Measurements from ENCODE around the gene LPP.

The LPP gene

GRCh38 chr3:188516515-188516914, 362.6 kb downstream of the LPP start:
- H3K27me3 Mint-ChIP-seq: no peaks in the 10 kb centered on the region
- H3K4me3 Mint-ChIP-seq: no peak overlapping the region
- peaks cover 4 to 9% of the 10 kb centered on the region in 2 donors for H3K4me1 Mint-ChIP-seq (ENCODE audit: low read depth in 2 of 2)
- H3K9me3 Mint-ChIP-seq: no peaks in the 10 kb centered on the region
- DNase-seq (no peak), ATAC-seq (replicated peaks) (no peak)
- H3K27ac Mint-ChIP-seq: no peak overlapping the region
- no peaks in the 10 kb centered on the region for H3K36me3 Mint-ChIP-seq (ENCODE audit: insufficient read depth)

GRCh38 chr3:188518416-188518815, 364.5 kb downstream of the LPP start:
- no peak overlapping the region for H3K27ac Mint-ChIP-seq
- no peak for DNase-seq

GRCh38 chr3:188518835-188519452, 365.0 kb downstream of the LPP start:
- Mint-ChIP-seq H3K9me3 (no peaks in the 10 kb centered on the region), H3K36me3 (ENCODE audit: insufficient read depth) (peaks cover 1% of the 10 kb centered on the region), H3K27me3 (no peaks in the 10 kb centered on the region), H3K27ac (no peak overlapping the region), H3K4me3 (no peak overlapping the region), H3K4me1 (ENCODE audit: low read depth in 2 of 2) (peaks cover 6 to 15% of the 10 kb centered on the region in 2 donors)
- no peak for DNase-seq
- ATAC-seq (replicated peaks): no peak

More at GRCh38 chr3:188518416-188518815, 364.5 kb downstream of the LPP start:
- no peaks in the 10 kb centered on the region for H3K9me3 Mint-ChIP-seq
- no peaks in the 10 kb centered on the region for H3K27me3 Mint-ChIP-seq
- H3K4me1 Mint-ChIP-seq (ENCODE audit: low read depth in 2 of 2): peaks cover 4 to 15% of the 10 kb centered on the region in 2 donors
- no peaks in the 10 kb centered on the region for H3K36me3 Mint-ChIP-seq (ENCODE audit: insufficient read depth)
- no peak overlapping the region for H3K4me3 Mint-ChIP-seq
- no peak for ATAC-seq (replicated peaks)

- no peak for DNase-seq
- ATAC-seq (replicated peaks): no peak
- no peak overlapping the region for H3K27ac Mint-ChIP-seq
- H3K27me3 Mint-ChIP-seq: no peaks in the 10 kb centered on the region
- H3K9me3 Mint-ChIP-seq: no peaks in the 10 kb centered on the region
- H3K4me3 Mint-ChIP-seq: no peak overlapping the region
- peaks cover 13% of the 10 kb centered on the region for H3K36me3 Mint-ChIP-seq (ENCODE audit: insufficient read depth)
- peaks cover 8 to 15% of the 10 kb centered on the region in 2 donors for H3K4me1 Mint-ChIP-seq (ENCODE audit: low read depth in 2 of 2)
Measured at GRCh38 chr3:188520466-188520865, 366.5 kb downstream of the LPP start.

GRCh38 chr3:188522115-188522514, 368.2 kb downstream of the LPP start:
- no peak for DNase-seq
- H3K36me3 Mint-ChIP-seq (ENCODE audit: insufficient read depth): peaks cover 17% of the 10 kb centered on the region
- H3K27me3 Mint-ChIP-seq: no peaks in the 10 kb centered on the region
- H3K27ac Mint-ChIP-seq: no peak overlapping the region
- peaks cover 11 to 16% of the 10 kb centered on the region in 2 donors for H3K4me1 Mint-ChIP-seq (ENCODE audit: low read depth in 2 of 2)
- no peak overlapping the region for H3K4me3 Mint-ChIP-seq
- no peak for ATAC-seq (replicated peaks)
- H3K9me3 Mint-ChIP-seq: no peaks in the 10 kb centered on the region

- ATAC-seq (replicated peaks) (no peak), DNase-seq (no peak)
- H3K4me3 Mint-ChIP-seq: no peak overlapping the region
- H3K9me3 Mint-ChIP-seq: no peaks in the 10 kb centered on the region
- peaks cover 11 to 16% of the 10 kb centered on the region in 2 donors for H3K4me1 Mint-ChIP-seq (ENCODE audit: low read depth in 2 of 2)
- H3K27ac Mint-ChIP-seq: no peak overlapping the region
- H3K36me3 Mint-ChIP-seq (ENCODE audit: insufficient read depth): peaks cover 17% of the 10 kb centered on the region
- no peaks in the 10 kb centered on the region for H3K27me3 Mint-ChIP-seq
Measured at GRCh38 chr3:188523291-188523690, 369.3 kb downstream of the LPP start.

- Mint-ChIP-seq H3K36me3 (ENCODE audit: insufficient read depth) (peaks cover 17% of the 10 kb centered on the region), H3K9me3 (no peaks in the 10 kb centered on the region), H3K27ac (no peak overlapping the region), H3K27me3 (no peaks in the 10 kb centered on the region), H3K4me1 (ENCODE audit: low read depth in 2 of 2) (peaks cover 11 to 12% of the 10 kb centered on the region in 2 donors), H3K4me3 (no peak overlapping the region)
- ATAC-seq (replicated peaks) (no peak), DNase-seq (no peak)
Measured at GRCh38 chr3:188524052-188524451, 370.1 kb downstream of the LPP start.

- H3K36me3 Mint-ChIP-seq (ENCODE audit: insufficient read depth): peaks cover 17% of the 10 kb centered on the region
- no peaks in the 10 kb centered on the region for H3K27me3 Mint-ChIP-seq
- ATAC-seq (replicated peaks) (no peak), DNase-seq (no peak)
- H3K27ac Mint-ChIP-seq: peak overlapping the region in 1 of 2 donors; percentile 24
- no peaks in the 10 kb centered on the region for H3K9me3 Mint-ChIP-seq
- peaks cover 7 to 12% of the 10 kb centered on the region in 2 donors for H3K4me1 Mint-ChIP-seq (ENCODE audit: low read depth in 2 of 2)
- no peak overlapping the region for H3K4me3 Mint-ChIP-seq
Measured at GRCh38 chr3:188526057-188526456, 372.1 kb downstream of the LPP start.

- H3K27ac Mint-ChIP-seq: peak overlapping the region in 1 of 2 donors; percentile 19
- ATAC-seq (replicated peaks): no peak
- no peaks in the 10 kb centered on the region for H3K9me3 Mint-ChIP-seq
- no peak overlapping the region for H3K4me3 Mint-ChIP-seq
- H3K36me3 Mint-ChIP-seq (ENCODE audit: insufficient read depth): peaks cover 17% of the 10 kb centered on the region
- H3K4me1 Mint-ChIP-seq (ENCODE audit: low read depth in 2 of 2): peaks cover 7 to 8% of the 10 kb centered on the region in 2 donors
- H3K27me3 Mint-ChIP-seq: no peaks in the 10 kb centered on the region
- DNase-seq: no peak
Measured at GRCh38 chr3:188527389-188527788, 373.4 kb downstream of the LPP start.

- Mint-ChIP-seq H3K9me3 (no peaks in the 10 kb centered on the region), H3K36me3 (ENCODE audit: insufficient read depth) (peaks cover 17% of the 10 kb centered on the region), H3K4me3 (no peak overlapping the region)
Measured at GRCh38 chr3:188528396-188528795, 374.4 kb downstream of the LPP start.

GRCh38 chr3:188529228-188529627, 375.3 kb downstream of the LPP start:
- ATAC-seq (replicated peaks) (no peak), DNase-seq (no peak)
- Mint-ChIP-seq H3K4me3 (no peak overlapping the region), H3K4me1 (ENCODE audit: low read depth in 2 of 2) (peaks cover 10 to 17% of the 10 kb centered on the region in 2 donors), H3K27ac (no peak overlapping the region), H3K36me3 (ENCODE audit: insufficient read depth) (peaks cover 13% of the 10 kb centered on the region), H3K27me3 (no peaks in the 10 kb centered on the region), H3K9me3 (no peaks in the 10 kb centered on the region)

More at GRCh38 chr3:188528396-188528795, 374.4 kb downstream of the LPP start:
- H3K27me3 Mint-ChIP-seq: no peaks in the 10 kb centered on the region
- H3K4me1 Mint-ChIP-seq (ENCODE audit: low read depth in 2 of 2): peaks cover 13 to 14% of the 10 kb centered on the region in 2 donors
- H3K27ac Mint-ChIP-seq: no peak overlapping the region
- ATAC-seq (replicated peaks): no peak
- no peak for DNase-seq

GRCh38 chr3:188530226-188530625, 376.3 kb downstream of the LPP start:
- ATAC-seq (replicated peaks) (no peak), DNase-seq (no peak)
- no peak overlapping the region for H3K27ac Mint-ChIP-seq
- peaks cover 10 to 17% of the 10 kb centered on the region in 2 donors for H3K4me1 Mint-ChIP-seq (ENCODE audit: low read depth in 2 of 2)
- no peaks in the 10 kb centered on the region for H3K9me3 Mint-ChIP-seq
- H3K4me3 Mint-ChIP-seq: no peak overlapping the region
- H3K36me3 Mint-ChIP-seq (ENCODE audit: insufficient read depth): peaks cover 6% of the 10 kb centered on the region
- H3K27me3 Mint-ChIP-seq: no peaks in the 10 kb centered on the region

- Mint-ChIP-seq H3K36me3 (ENCODE audit: insufficient read depth) (no peaks in the 10 kb centered on the region), H3K27me3 (no peaks in the 10 kb centered on the region), H3K9me3 (no peaks in the 10 kb centered on the region), H3K27ac (no peak overlapping the region), H3K4me3 (no peak overlapping the region), H3K4me1 (ENCODE audit: low read depth in 2 of 2) (peaks cover 10 to 15% of the 10 kb centered on the region in 2 donors)
- DNase-seq (no peak), ATAC-seq (replicated peaks) (no peak)
Measured at GRCh38 chr3:188531210-188531609, 377.3 kb downstream of the LPP start.

- Mint-ChIP-seq H3K9me3 (no peaks in the 10 kb centered on the region), H3K4me3 (no peak overlapping the region), H3K4me1 (ENCODE audit: low read depth in 2 of 2) (peaks cover 12 to 19% of the 10 kb centered on the region in 2 donors), H3K27me3 (no peaks in the 10 kb centered on the region), H3K36me3 (ENCODE audit: insufficient read depth) (no peaks in the 10 kb centered on the region), H3K27ac (peak overlapping the region in 1 of 2 donors; percentile 51)
- ATAC-seq (replicated peaks): no peak
- DNase-seq: no peak
Measured at GRCh38 chr3:188533172-188533571, 379.2 kb downstream of the LPP start.
